Thyroid gland (tissue), 4 donors: ENCODE measurements around the gene TENT4A. TPM values are rescaled to one million over a fixed set of nuclear protein-coding genes. Genes with fewer than 3 reads are reported as not detected.

Source experiments
- DNase-seq, 2 donors: peaks; one replicate each; pipeline ENCODE4 v3.0.0-alpha.2; 2019
- H3K27ac ChIP-seq, 3 donors: fragments of 200-600 bp; sonication (generic); 1 replicate in 2 of 3; 2 replicates in 1 of 3; pipeline ENCODE4 v1.5.1; 2016 to 2019; ENCODE audit warnings: mild to moderate bottlenecking in 1 of 3, moderate library complexity in 1 of 3
- H3K27me3 ChIP-seq: fragments of 200-600 bp; sonication (generic); one replicate; pipeline ENCODE4 v1.5.1; 2019
- H3K36me3 ChIP-seq, 2 donors: fragments of 200-600 bp; sonication (generic); one replicate each; pipeline ENCODE4 v1.5.1; 2016 to 2019
- H3K4me1 ChIP-seq, 2 donors: fragments of 200-600 bp; sonication (generic); one replicate each; pipeline ENCODE4 v1.5.1; 2017 to 2019
- H3K4me3 ChIP-seq, 3 donors: fragments of 200-600 bp; sonication (generic); replicated peaks in 1 of 3; 1 replicate in 2 of 3; 2 replicates in 1 of 3; pipeline ENCODE4 v1.5.1; 2016; ENCODE audit warnings: mild to moderate bottlenecking in 1 of 3
- H3K9me3 ChIP-seq: fragments of 200-600 bp; sonication (generic); one replicate; pipeline ENCODE4 v1.5.1; 2017
- POLR2A ChIP-seq, 2 donors: fragments of 450-650 bp; IDR thresholded peaks; one replicate each; pipeline ENCODE4 v1.6.1; 2017; ENCODE audit warnings: antibody characterized with exemption in 2 of 2, mild to moderate bottlenecking in 2 of 2, moderate library complexity in 1 of 2
- WGBS, 2 donors: methylation state at CpG; one replicate each; pipeline ENCODE4 v1.1.5; 2017; 5-methylcytosine and 5-hydroxymethylcytosine counted together
- intact Hi-C: fragments of 100-400 bp; cut with DNase I; formaldehyde crosslinking; loops from one replicate; pipeline ENCODE4 v1.15.1; 2023
- total RNA-seq, 4 donors: library from RNA; depleted of rRNA; stranded (reverse); fragments of >200 nt; gene quantifications; one replicate each; pipeline ENCODE4 v1.2.3, GENCODE V29; 2016
- TF ChIP-seq, protein P1 (sequence below), 6 experiments: fragments of 200-600 bp in 3 of 6; fragments of 450-650 bp in 3 of 6; sonication (generic) in 3 of 6; IDR thresholded peaks; one replicate each; pipeline ENCODE4 v1.5.1; 2016 to 2019; ENCODE audit warnings: antibody characterized with exemption in 6 of 6, mild to moderate bottlenecking in 2 of 6, inconsistent platforms in 1 of 6, moderate library complexity in 1 of 6

Gene TENT4A
- total RNA-seq, 4 donors from 2014 or later = 19.8 to 41.2 (median 29.4) TPM

DNA sequence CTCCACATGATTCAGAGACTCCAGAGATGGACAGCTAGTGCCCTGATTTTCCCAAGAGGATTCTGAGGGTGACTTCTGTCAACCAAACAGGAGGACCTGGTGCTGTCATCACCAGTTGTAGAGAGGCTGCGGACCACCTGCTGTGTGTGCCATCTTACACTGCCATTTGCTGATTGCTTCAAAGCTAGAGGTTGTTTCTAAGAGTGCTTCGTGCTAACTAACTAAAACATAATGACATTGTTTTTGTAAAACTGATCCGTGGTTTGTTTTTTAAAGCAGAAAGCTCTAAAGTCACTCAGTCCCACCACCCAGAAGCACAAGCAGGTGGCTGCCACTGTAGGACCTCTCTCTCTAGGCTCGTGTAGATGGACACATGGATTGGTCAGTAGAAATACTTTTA is 12.2 kb downstream of the TENT4A start:
- DNase-seq = no peak
- intact Hi-C loops = no loop called here
- Histone ChIP-seq H3K4me1 (peaks cover 24 to 35% of the 10 kb centered on the region in 2 donors), H3K4me3 (no peak overlapping the region), H3K27me3 (no peaks in the 10 kb centered on the region), H3K9me3 (no peaks in the 10 kb centered on the region), H3K36me3 (no peaks in the 10 kb centered on the region), H3K27ac (no peak overlapping the region)
- 63 to 74% methylated on average over 4 of the region's 4 CpGs for WGBS, 2 donors
- no peak for TF ChIP-seq POLR2A (IDR thresholded peaks at IDR 0.05)
- TF ChIP-seq, protein P1, sequence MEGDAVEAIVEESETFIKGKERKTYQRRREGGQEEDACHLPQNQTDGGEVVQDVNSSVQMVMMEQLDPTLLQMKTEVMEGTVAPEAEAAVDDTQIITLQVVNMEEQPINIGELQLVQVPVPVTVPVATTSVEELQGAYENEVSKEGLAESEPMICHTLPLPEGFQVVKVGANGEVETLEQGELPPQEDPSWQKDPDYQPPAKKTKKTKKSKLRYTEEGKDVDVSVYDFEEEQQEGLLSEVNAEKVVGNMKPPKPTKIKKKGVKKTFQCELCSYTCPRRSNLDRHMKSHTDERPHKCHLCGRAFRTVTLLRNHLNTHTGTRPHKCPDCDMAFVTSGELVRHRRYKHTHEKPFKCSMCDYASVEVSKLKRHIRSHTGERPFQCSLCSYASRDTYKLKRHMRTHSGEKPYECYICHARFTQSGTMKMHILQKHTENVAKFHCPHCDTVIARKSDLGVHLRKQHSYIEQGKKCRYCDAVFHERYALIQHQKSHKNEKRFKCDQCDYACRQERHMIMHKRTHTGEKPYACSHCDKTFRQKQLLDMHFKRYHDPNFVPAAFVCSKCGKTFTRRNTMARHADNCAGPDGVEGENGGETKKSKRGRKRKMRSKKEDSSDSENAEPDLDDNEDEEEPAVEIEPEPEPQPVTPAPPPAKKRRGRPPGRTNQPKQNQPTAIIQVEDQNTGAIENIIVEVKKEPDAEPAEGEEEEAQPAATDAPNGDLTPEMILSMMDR (IDR thresholded peaks at IDR 0.05) = no peak

- peaks cover 24 to 32% of the 10 kb centered on the region in 2 donors for H3K4me1 ChIP-seq
- intact Hi-C loops = no loop called here
- 87 to 89% methylated on average over 8 to 9 of the region's 9 CpGs for WGBS, 2 donors
These were observed 12.8 kb downstream of the TENT4A start for GRCh38 chr5:6726006-6726405.

DNA sequence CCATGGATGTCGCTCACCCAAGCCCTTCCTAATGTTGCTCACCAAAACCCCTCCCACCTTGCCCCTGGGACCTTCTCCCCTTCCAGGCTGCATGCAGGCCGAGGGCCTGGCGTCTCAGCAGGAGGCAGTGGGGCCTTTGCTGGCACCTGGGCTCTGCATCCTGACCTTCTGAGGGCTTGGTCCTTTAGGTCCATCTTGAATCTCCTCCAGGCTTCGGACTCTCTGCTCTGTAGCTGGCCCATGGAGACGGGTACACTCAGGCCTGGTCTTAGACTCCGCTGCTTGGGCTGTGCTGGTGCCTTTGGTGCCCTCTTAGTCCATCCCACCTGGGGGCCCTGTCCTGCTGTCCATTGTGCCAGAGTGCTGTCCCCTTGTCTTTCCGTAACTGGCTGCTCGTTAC is 14.0 kb downstream of the TENT4A start:
- Histone ChIP-seq H3K27ac (no peak overlapping the region), H3K4me1 (peaks cover 14 to 28% of the 10 kb centered on the region in 2 donors), H3K9me3 (no peaks in the 10 kb centered on the region), H3K27me3 (no peaks in the 10 kb centered on the region), H3K36me3 (no peaks in the 10 kb centered on the region), H3K4me3 (no peak overlapping the region)
- TF ChIP-seq, protein P1 (IDR thresholded peaks at IDR 0.05) = no peak
- TF ChIP-seq POLR2A (IDR thresholded peaks at IDR 0.05) = no peak
- intact Hi-C loops = no loop called here
- no peak for DNase-seq
- WGBS, 2 donors = 96 to 99% methylated on average over 8 of the region's 8 CpGs

More at GRCh38 chr5:6726006-6726405, 12.8 kb downstream of the TENT4A start:
- H3K4me3 ChIP-seq = no peak overlapping the region
- no peak for TF ChIP-seq POLR2A (IDR thresholded peaks at IDR 0.05)
- TF ChIP-seq, protein P1 (IDR thresholded peaks at IDR 0.05) = no peak
- no peaks in the 10 kb centered on the region for H3K9me3 ChIP-seq
- H3K27ac ChIP-seq = no peak overlapping the region
- DNase-seq = no peak
- no peaks in the 10 kb centered on the region for H3K36me3 ChIP-seq
- no peaks in the 10 kb centered on the region for H3K27me3 ChIP-seq

GRCh38 chr5:6728011-6728794 is 15.0 kb downstream of the TENT4A start:
- no peak overlapping the region for H3K27ac ChIP-seq
- H3K4me3 ChIP-seq = no peak overlapping the region
- no peak for TF ChIP-seq POLR2A (IDR thresholded peaks at IDR 0.05)
- TF ChIP-seq, protein P1 (IDR thresholded peaks at IDR 0.05) = no peak
- DNase-seq = no peak
- 86 to 90% methylated on average over 17 of the region's 17 CpGs for WGBS, 2 donors
- H3K4me1 ChIP-seq = peaks cover 12 to 28% of the 10 kb centered on the region in 2 donors
- H3K36me3 ChIP-seq = no peaks in the 10 kb centered on the region
- H3K9me3 ChIP-seq = no peaks in the 10 kb centered on the region
- no peaks in the 10 kb centered on the region for H3K27me3 ChIP-seq
- intact Hi-C loops = no loop called here

- no peaks in the 10 kb centered on the region for H3K36me3 ChIP-seq
- H3K4me1 ChIP-seq = peaks cover 9 to 29% of the 10 kb centered on the region in 2 donors
- no peak for TF ChIP-seq POLR2A (IDR thresholded peaks at IDR 0.05)
- TF ChIP-seq, protein P1 (IDR thresholded peaks at IDR 0.05) = no peak
- H3K27me3 ChIP-seq = no peaks in the 10 kb centered on the region
- 91 to 97% methylated on average over 1 of the region's 1 CpG for WGBS, 2 donors
- H3K27ac ChIP-seq = no peak overlapping the region
- intact Hi-C loops = no loop called here
- no peak overlapping the region for H3K4me3 ChIP-seq
- DNase-seq = no peak
- H3K9me3 ChIP-seq = no peaks in the 10 kb centered on the region
These were observed 15.6 kb downstream of the TENT4A start for GRCh38 chr5:6728795-6729183.
